OCI-LY1 (cell line): ENCODE measurements around the gene ALPK1.

ENCODE experiments used
- H2AFZ ChIP-seq: fragments of 200-600 bp; sonication (generic), shearing (Covaris generic); 2 replicates; pipeline ENCODE4 v1.6.0; 2014; ENCODE audit warnings: antibody characterized with exemption, mild to moderate bottlenecking, low read length
- H3F3A ChIP-seq: fragments of 200-600 bp; sonication (generic), shearing (Covaris generic); 2 replicates; pipeline ENCODE4 v1.6.0; 2014; ENCODE audit warnings: mild to moderate bottlenecking, antibody characterized with exemption, low read length, moderate library complexity; ENCODE audit not compliant: insufficient read depth
- H3K27ac ChIP-seq: fragments of 200-600 bp; sonication (generic); 2 replicates; pipeline ENCODE4 v1.5.1; 2014; ENCODE audit warnings: low read length, mixed run types, mild to moderate bottlenecking, low read depth; ENCODE audit not compliant: poor library complexity, severe bottlenecking
- H3K27me3 ChIP-seq: fragments of 200-600 bp; sonication (generic); 2 replicates; pipeline ENCODE4 v1.6.0; 2014; ENCODE audit warnings: antibody characterized with exemption, mild to moderate bottlenecking, low read length, moderate library complexity; ENCODE audit not compliant: insufficient read depth
- H3K36me3 ChIP-seq: fragments of 200-600 bp; sonication (generic); 2 replicates; pipeline ENCODE4 v1.6.1; 2014; ENCODE audit warnings: mild to moderate bottlenecking, antibody characterized with exemption, low read length, moderate library complexity, mixed read lengths; ENCODE audit not compliant: insufficient read depth
- H3K4me1 ChIP-seq: fragments of 200-600 bp; sonication (generic); 2 replicates; pipeline ENCODE4 v1.5.1; 2014; ENCODE audit warnings: mild to moderate bottlenecking, low read length, moderate library complexity; ENCODE audit not compliant: insufficient read depth, severe bottlenecking
- H3K4me2 ChIP-seq: fragments of 200-600 bp; sonication (generic), shearing (Covaris generic); 2 replicates; pipeline ENCODE4 v1.6.1; 2014; ENCODE audit warnings: low read length
- H3K4me3 ChIP-seq: fragments of 200-600 bp; sonication (generic); 2 replicates; pipeline ENCODE4 v1.5.1; 2014; ENCODE audit warnings: low read length, low read depth, mild to moderate bottlenecking, mixed read lengths; ENCODE audit not compliant: poor library complexity, severe bottlenecking
- H3K79me2 ChIP-seq: fragments of 200-600 bp; shearing (Covaris generic); 2 replicates; pipeline ENCODE4 v1.6.1; 2016; ENCODE audit warnings: mixed run types, low read length, mixed read lengths; ENCODE audit not compliant: insufficient read depth
- H3K9ac ChIP-seq: fragments of 200-600 bp; sonication (generic), shearing (Covaris generic); 2 replicates; pipeline ENCODE4 v1.6.1; 2014; ENCODE audit warnings: mild to moderate bottlenecking, low read length, mixed read lengths
- H3K9me2 ChIP-seq: fragments of 200-600 bp; sonication (generic), shearing (Covaris generic); 2 replicates; pipeline ENCODE4 v1.6.1; 2014; ENCODE audit warnings: low read depth, mild to moderate bottlenecking, low read length, mixed read lengths
- H3K9me3 ChIP-seq: fragments of 200-600 bp; shearing (Covaris generic); 2 replicates; pipeline ENCODE4 v1.6.1; 2014; ENCODE audit warnings: low read length, mixed read lengths
- H4K20me1 ChIP-seq: fragments of 200-600 bp; sonication (generic), shearing (Covaris generic); 2 replicates; pipeline ENCODE4 v1.6.0; 2016; ENCODE audit warnings: mild to moderate bottlenecking, low read length; ENCODE audit not compliant: insufficient read depth
- CTCF ChIP-seq: fragments of 200-600 bp; sonication (generic), shearing (Covaris generic); IDR thresholded peaks from 2 replicates; pipeline ENCODE4 v1.5.1; 2017; ENCODE audit warnings: mild to moderate bottlenecking, antibody characterized with exemption, low read length, moderate library complexity, mixed read lengths
- EZH2 ChIP-seq: fragments of 200-600 bp; sonication (generic), shearing (Covaris generic); IDR thresholded peaks from 2 replicates; pipeline ENCODE4 v1.8.0; 2017; ENCODE audit warnings: borderline replicate concordance, mixed run types, mild to moderate bottlenecking, antibody characterized with exemption, low read length, moderate library complexity, mixed read lengths

The ALPK1 gene

GRCh38 chr4:112343330-112344080 lies 46.3 kb downstream of the ALPK1 start:
- no peaks in the 10 kb centered on the region for H4K20me1 ChIP-seq
- H3F3A ChIP-seq: no peaks in the 10 kb centered on the region
- no peaks in the 10 kb centered on the region for H3K9me3 ChIP-seq
- H3K4me3 ChIP-seq: no peak overlapping the region
- no peaks in the 10 kb centered on the region for H3K27me3 ChIP-seq
- no peaks in the 10 kb centered on the region for H3K4me1 ChIP-seq
- no peak overlapping the region for H3K4me2 ChIP-seq
- TF ChIP-seq EZH2 (no peak), CTCF (no peak)
- no peaks in the 10 kb centered on the region for H3K79me2 ChIP-seq
- H3K9ac ChIP-seq: no peak overlapping the region
- no peak overlapping the region for H3K27ac ChIP-seq
- no peak overlapping the region for H2AFZ ChIP-seq
- no peaks in the 10 kb centered on the region for H3K36me3 ChIP-seq
- no peaks in the 10 kb centered on the region for H3K9me2 ChIP-seq

GRCh38 chr4:112348488-112349158 lies 51.5 kb downstream of the ALPK1 start:
- H2AFZ ChIP-seq: no peak overlapping the region
- H4K20me1 ChIP-seq: no peaks in the 10 kb centered on the region
- no peaks in the 10 kb centered on the region for H3K4me1 ChIP-seq
- TF ChIP-seq CTCF: peak; percentile 11; the same call in 1 of the 2 replicates
- TF ChIP-seq EZH2: no peak
- H3K36me3 ChIP-seq: no peaks in the 10 kb centered on the region
- no peak overlapping the region for H3K4me3 ChIP-seq
- no peak overlapping the region for H3K27ac ChIP-seq
- no peaks in the 10 kb centered on the region for H3K27me3 ChIP-seq
- H3F3A ChIP-seq: no peaks in the 10 kb centered on the region
- H3K9me3 ChIP-seq: no peaks in the 10 kb centered on the region
- H3K9me2 ChIP-seq: no peaks in the 10 kb centered on the region
- no peak overlapping the region for H3K9ac ChIP-seq
- no peak overlapping the region for H3K4me2 ChIP-seq
- no peaks in the 10 kb centered on the region for H3K79me2 ChIP-seq

GRCh38 chr4:112352736-112353135 lies 55.6 kb downstream of the ALPK1 start:
- Histone ChIP-seq H3K27ac (no peak overlapping the region), H3F3A (no peaks in the 10 kb centered on the region)

More at GRCh38 chr4:112352736-112353135, 55.6 kb downstream of the ALPK1 start:
- no peak overlapping the region for H3K4me3 ChIP-seq
- H3K9ac ChIP-seq: no peak overlapping the region
- H3K9me2 ChIP-seq: no peaks in the 10 kb centered on the region
- no peaks in the 10 kb centered on the region for H3K4me1 ChIP-seq
- no peaks in the 10 kb centered on the region for H3K9me3 ChIP-seq
- no peaks in the 10 kb centered on the region for H3K27me3 ChIP-seq
- no peak overlapping the region for H2AFZ ChIP-seq
- no peaks in the 10 kb centered on the region for H4K20me1 ChIP-seq
- H3K36me3 ChIP-seq: no peaks in the 10 kb centered on the region
- TF ChIP-seq CTCF (no peak), EZH2 (no peak)
- no peak overlapping the region for H3K4me2 ChIP-seq
- no peaks in the 10 kb centered on the region for H3K79me2 ChIP-seq
